Left lung (tissue), 10 donors: ENCODE data around the gene TEDC2. TPM values are rescaled to one million over a fixed set of nuclear protein-coding genes. Genes with fewer than 3 reads are reported as not detected.
"Not testable (repeated sequence)": the region's sequence is repeated elsewhere in the genome, so short reads cannot be mapped to it uniquely, and the experiment has no call there.

ENCODE experiments used
- ATAC-seq: fragments of 200-7000 bp; cut with Tn5 transposase; one replicate; pipeline ENCODE4 v1.9.1; 2020; ENCODE audit warnings: moderate library complexity
- DNase-seq, 4 donors: peaks; one replicate each; pipeline ENCODE4 v3.0.0-alpha.2; 2013 to 2020
- H3K27ac ChIP-seq, 2 donors: fragments of 200-600 bp; sonication (generic) in 1 of 2; one replicate each; pipeline versions ENCODE4 v1.5.0 to v1.8.0; 2020 to 2021
- H3K27me3 ChIP-seq, 2 donors: fragments of 200-600 bp; sonication (generic) in 1 of 2; one replicate each; pipeline versions ENCODE4 v1.5.0 to v1.8.0; 2020 to 2021
- H3K36me3 ChIP-seq, 2 donors: fragments of 200-600 bp; sonication (generic) in 1 of 2; one replicate each; pipeline versions ENCODE4 v1.5.0 to v1.8.0; 2020 to 2021
- H3K4me1 ChIP-seq, 2 donors: fragments of 200-600 bp; one replicate each; pipeline ENCODE4 v1.8.0; 2021
- H3K4me3 ChIP-seq, 2 donors: fragments of 200-600 bp; sonication (generic) in 1 of 2; one replicate each; pipeline versions ENCODE4 v1.5.0 to v1.8.0; 2020 to 2021; ENCODE audit warnings: mild to moderate bottlenecking in 1 of 2
- H3K9me3 ChIP-seq, 2 donors: fragments of 200-600 bp; sonication (generic) in 1 of 2; one replicate each; pipeline versions ENCODE4 v1.5.0 to v1.8.0; 2020 to 2021
- CTCF ChIP-seq, 2 donors: fragments of 200-600 bp; sonication (generic) in 1 of 2; IDR thresholded peaks; one replicate each; pipeline versions ENCODE4 v1.5.0 to v1.8.0; 2021; ENCODE audit warnings: antibody characterized with exemption in 2 of 2
- intact Hi-C, 2 donors: fragments of 100-400 bp; cut with DNase I; formaldehyde crosslinking; loops; one replicate each; pipeline versions ENCODE4 v1.11.2 to v1.14.2; 2022
- polyA plus RNA-seq, 6 donors: library from polyadenylated mRNA; unstranded; fragments of 120-200 nt; gene quantifications; one replicate each; pipeline ENCODE4 v1.2.1, GENCODE V29; 2013; ENCODE audit not compliant: insufficient read length in 6 of 6
- total RNA-seq, 2 donors: library from RNA; stranded (reverse); fragmentation: NEBNext Ultra II Directional; extraction: Animal tissue kit (Norgen Biotek cat#: 25700); gene quantifications; one replicate each; pipeline ENCODE4 v1.2.1, GENCODE V29; 2021
- donor health status: DM: no; HTN: yes; CAD: no.
- donor health status: DM: no; HTN: no; CAD: no.

TEDC2 gene
- total and polyA plus RNA-seq, 8 donors = 4.0 to 10.9 (median 8.3) TPM

DNA sequence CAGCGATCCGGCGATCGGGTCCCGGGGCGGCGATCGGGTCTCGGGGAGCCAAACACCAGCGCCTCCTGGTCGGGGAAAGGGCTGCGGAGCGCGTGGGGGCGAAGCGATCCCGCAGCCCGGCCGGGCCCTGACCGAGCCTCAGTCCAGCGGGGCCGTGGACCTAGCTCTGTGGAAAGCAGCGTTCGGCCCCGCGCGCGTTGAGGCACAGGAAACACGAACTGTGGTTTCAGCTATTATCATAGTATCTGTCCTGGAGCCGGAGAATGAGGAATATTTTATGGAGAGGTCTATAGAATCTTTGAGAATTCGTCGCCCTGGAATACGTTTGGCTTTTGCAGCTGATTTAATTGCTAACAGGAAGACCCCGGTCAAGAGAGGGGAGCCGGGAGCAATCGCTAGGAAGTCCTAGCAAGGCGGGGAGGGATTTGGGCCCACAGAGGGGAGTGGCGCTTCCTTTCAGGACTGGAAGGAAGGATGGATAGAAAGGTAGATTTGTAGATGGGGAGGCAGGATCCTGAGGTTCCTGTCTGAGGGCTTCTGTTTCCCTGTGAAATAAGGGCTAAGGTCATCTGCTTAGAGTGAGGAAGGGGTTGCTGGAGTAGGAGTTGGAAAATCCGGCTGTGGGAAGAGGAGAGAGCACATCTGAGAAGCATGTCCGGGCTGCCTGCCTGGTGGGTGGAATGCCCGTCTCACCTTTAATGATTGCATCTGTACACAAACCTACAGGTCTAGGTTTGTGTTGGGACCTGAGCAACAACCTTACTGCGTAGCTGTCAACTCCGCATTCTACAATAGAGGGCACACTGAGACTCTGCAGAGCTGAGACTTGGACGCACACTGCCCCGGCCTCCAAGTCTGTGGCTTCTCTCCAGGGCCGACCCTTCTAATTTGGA is 29.9 kb upstream of the TEDC2 start:
- Histone ChIP-seq H3K27ac (peak overlapping the region in 1 of 2 donors; percentile 45), H3K9me3 (no peaks in the 10 kb centered on the region), H3K4me3 (peak overlapping the region; percentile 88 to 95), H3K27me3 (no peaks in the 10 kb centered on the region), H3K36me3 (peaks cover 0 to 23% of the 10 kb centered on the region in 2 donors), H3K4me1 (peaks cover 0 to 24% of the 10 kb centered on the region in 2 donors)
- intact Hi-C loops = no loop called here
- peak; percentile 3 for ATAC-seq
- peak in 2 of 4 donors; percentile 11 to 37 for DNase-seq
- peak in 1 of 2 donors; percentile 2 for TF ChIP-seq CTCF (IDR thresholded peaks at IDR 0.05)

DNA sequence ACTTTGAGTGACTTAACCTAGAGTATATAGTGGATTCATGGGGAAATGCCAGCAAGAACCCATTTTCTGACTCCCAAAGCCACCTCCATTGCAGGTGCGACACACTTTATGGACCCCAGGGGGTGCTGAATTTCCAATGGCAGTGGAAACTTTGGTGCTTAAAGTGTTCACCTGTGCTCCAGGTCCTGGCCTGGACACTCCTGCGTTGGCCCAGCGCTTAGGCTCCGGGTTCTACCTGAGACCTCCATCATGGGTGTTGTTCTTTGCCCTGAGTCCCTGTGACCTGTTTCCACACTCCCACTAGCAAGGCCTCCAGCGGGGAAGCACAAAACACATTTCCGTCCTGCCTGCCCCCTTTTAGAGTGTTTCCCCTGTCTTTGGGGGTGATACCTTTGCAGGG is 27.6 kb upstream of the TEDC2 start:
- intact Hi-C loops = no loop called here
- no peaks in the 10 kb centered on the region for H3K27me3 ChIP-seq
- DNase-seq (no peak), ATAC-seq (no peak)
- no peak overlapping the region for H3K27ac ChIP-seq
- H3K36me3 ChIP-seq = peaks cover 0 to 40% of the 10 kb centered on the region in 2 donors
- H3K4me1 ChIP-seq = peaks cover 0 to 24% of the 10 kb centered on the region in 2 donors
- no peak for TF ChIP-seq CTCF (IDR thresholded peaks at IDR 0.05)
- H3K4me3 ChIP-seq = no peak overlapping the region
- H3K9me3 ChIP-seq = no peaks in the 10 kb centered on the region

DNA sequence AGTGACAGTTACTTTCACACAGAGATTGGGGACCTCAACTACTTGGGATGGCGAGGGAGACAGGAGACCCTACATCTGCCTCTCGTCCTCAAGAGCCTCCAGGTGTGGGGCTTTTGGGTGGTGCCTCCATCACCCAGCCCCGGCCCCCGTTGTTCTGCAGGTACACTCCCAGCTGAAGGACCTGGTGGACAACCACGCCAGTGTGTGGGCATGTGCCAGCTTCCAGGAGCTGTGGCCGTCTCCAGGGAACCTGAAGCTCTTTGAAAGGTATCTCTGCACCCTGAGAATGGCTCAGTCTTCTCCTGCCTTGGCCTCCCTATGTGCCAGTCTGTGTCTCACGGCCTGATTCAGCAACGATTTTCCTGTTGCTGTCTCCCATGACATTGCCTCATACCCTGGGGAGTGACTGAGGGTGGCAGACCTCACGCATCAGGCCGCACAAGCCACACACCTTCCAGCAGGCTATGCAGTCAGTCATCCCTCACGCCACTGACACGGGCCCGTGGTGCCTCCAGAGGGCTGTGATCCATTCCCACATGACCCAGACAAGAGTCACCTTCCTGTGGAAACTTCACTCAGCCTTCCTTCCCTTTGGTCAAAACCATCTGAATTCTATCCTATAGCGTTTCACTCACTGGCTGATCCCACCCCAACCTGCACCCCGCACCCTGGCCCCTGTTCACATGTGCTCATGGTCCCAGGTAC is 27.0 kb upstream of the TEDC2 start:
- H3K9me3 ChIP-seq = no peaks in the 10 kb centered on the region
- no peak overlapping the region for H3K4me3 ChIP-seq
- H3K27me3 ChIP-seq = no peaks in the 10 kb centered on the region
- DNase-seq (no peak), ATAC-seq (no peak)
- TF ChIP-seq CTCF (IDR thresholded peaks at IDR 0.05) = no peak
- H3K4me1 ChIP-seq = peaks cover 0 to 23% of the 10 kb centered on the region in 2 donors
- intact Hi-C loops = no loop called here
- H3K36me3 ChIP-seq = peaks cover 0 to 46% of the 10 kb centered on the region in 2 donors
- no peak overlapping the region for H3K27ac ChIP-seq

DNA sequence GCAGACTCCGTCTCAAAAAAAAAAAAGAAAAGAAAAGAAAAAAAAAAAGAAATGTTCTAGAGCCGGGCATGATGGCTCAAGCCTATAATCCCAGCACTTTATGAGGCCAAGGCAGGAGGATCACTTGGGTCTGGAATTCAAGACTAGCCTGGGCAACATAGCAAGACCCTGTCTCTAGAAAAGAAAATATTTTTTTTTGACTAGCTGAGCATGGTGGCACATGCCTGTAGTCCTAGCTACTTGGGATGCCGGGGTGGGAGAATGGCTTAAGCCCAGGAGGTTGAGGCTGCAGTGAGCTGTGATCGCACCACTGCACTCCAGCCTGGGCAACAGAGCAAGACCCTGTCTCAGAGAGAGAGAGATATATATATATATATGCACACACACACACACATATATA is 24.7 kb upstream of the TEDC2 start:
- H3K4me3 ChIP-seq, ATAC-seq, H3K27ac ChIP-seq, H3K9me3 ChIP-seq, intact Hi-C loops, DNase-seq, H3K27me3 ChIP-seq, H3K4me1 ChIP-seq: not testable (repeated sequence)
- peaks cover 0 to 66% of the 10 kb centered on the region in 2 donors for H3K36me3 ChIP-seq

DNA sequence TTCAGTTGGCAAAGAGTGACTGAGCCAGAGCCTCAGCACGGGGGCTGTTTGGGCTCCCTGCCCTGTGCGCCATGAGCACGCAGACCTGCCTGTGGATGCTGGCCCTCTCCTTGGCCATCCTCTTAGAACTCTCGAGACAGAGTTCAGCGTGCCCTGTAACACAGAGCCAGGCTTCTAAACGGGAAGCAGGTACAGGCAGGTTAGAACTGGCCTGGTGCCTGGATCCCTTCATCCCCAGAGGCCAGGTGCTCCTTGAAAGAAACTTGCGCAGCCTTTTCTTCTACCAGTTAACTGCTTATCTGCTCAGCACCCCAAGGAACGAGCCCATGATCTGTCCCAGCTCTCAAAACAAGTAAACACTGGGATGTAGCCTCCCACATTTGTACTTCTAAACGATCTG is 23.8 kb upstream of the TEDC2 start:
- H3K4me3 ChIP-seq = no peak overlapping the region
- no peaks in the 10 kb centered on the region for H3K9me3 ChIP-seq
- TF ChIP-seq CTCF (IDR thresholded peaks at IDR 0.05) = no peak
- intact Hi-C loops = no loop called here
- DNase-seq (no peak), ATAC-seq (no peak)
- H3K27ac ChIP-seq = no peak overlapping the region
- no peaks in the 10 kb centered on the region for H3K27me3 ChIP-seq
- no peaks in the 10 kb centered on the region for H3K4me1 ChIP-seq
- peaks cover 0 to 75% of the 10 kb centered on the region in 2 donors for H3K36me3 ChIP-seq
